Stromal cell of bone marrow (primary cell): ENCODE results near the gene TENM3.

Experiments
- DNase-seq: peaks from one replicate; pipeline ENCODE4 v3.0.0-alpha.2; 2012; ENCODE audit warnings: low read depth

Gene TENM3

DNA sequence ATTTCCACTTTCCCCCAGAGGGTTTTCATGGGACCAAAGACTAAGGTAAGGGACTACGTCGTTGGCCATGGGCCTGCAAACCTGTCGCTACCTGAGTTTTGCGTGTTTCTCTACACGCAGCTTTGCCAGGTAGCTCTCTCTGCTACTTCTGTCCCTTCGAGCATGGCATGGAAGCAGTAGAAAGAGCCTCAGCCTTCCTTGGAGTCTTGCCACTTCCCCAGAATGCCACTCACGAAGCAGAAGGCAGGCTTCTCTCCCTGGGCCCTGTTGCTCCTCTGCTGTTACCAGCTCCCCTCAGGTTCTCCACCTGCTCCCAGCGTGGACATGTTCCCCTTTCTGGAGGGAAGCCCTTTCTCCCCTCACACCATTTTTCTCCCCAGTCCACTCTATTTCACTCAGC lies 381.1 kb downstream of the TENM3 start:
- no peak for DNase-seq

DNA sequence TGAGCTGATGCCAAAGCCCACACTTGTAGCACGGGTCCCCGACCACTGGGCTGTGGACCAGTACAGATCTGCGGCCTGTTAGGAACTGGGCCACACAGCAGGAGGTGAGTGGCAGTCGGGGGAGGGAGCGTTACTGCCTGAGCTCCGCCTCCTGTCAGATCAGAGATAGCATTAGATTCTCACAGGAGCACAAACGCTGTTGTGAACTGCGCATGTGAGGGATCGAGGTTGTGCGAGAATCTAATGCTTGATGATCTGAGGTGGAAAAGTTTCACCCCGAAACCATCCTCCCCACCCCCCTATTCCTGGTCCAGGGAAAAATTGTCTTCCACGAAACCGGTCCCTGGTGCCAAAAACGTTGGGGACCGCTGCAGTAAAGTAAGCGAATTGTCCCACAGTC lies 382.0 kb downstream of the TENM3 start:
- no peak for DNase-seq

DNA sequence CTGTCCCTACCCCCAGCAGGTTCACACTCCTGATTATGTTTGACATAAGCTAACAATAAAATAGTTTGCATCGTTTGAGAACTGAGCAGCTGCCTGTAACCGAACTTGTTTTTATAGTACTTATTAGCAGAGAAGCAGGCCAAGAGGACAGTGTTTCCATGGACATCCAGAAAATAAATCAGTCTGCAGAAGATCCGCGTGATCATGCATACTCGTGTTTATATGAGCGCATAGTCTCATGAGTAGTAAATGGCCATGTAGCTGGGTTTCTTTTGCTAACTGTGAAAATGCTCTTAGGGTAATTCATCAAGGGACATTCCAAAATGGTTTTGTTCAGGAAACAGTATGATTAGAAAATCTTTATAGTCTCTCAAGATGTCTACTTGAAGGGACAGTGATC lies 384.8 kb downstream of the TENM3 start:
- no peak for DNase-seq

DNA sequence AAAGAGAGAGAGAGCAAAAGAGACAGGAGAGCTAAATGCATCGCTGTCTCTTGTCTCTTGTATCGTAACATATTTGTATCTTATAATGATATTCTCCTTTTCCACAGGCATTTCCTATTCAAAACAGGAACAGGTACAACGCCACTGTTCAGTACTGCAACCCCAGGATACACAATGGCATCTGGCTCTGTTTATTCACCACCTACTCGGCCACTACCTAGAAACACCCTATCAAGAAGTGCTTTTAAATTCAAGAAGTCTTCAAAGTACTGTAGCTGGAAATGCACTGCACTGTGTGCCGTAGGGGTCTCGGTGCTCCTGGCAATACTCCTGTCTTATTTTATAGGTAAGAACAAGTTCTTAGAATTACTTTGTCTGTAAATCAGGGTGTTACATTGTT lies 385.3 kb downstream of the TENM3 start:
- no peak for DNase-seq

DNA sequence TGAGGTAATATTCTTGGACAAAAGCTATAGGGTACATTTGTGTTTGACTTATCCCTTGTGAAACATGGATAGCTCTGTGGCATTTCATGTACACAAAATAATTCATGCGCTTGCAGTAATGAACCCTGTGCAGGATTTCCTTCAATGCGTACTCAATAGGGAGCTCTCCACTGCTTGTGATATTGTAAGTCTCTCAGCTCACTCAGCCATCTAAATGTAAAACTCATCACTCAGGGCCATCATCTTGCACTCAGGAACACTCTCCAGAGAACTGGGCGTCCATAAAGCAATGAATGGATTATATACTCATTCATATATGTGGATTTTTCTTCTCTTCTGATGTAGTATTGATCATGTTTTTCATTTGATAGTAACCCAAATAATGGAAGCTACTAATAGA lies 385.9 kb downstream of the TENM3 start:
- no peak for DNase-seq

DNA sequence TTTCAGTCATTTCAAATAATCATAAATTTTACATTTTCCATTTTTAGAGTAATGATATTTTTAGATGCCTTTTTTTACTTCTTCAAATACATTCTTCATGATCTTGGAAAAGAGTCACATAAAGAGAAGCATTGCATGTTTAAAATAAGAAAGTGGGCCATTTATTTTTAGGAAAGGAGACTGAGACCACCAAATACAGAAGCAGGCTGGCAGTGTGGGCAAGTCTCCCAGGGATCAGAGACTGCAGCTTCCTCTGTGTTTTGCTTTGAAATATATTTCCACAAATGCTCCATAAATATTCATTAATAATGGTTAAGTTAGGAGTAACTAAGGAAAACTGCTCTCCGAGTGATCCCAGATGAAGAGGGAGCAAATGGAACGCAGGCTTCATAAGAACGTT lies 397.3 kb downstream of the TENM3 start:
- no peak for DNase-seq

DNA sequence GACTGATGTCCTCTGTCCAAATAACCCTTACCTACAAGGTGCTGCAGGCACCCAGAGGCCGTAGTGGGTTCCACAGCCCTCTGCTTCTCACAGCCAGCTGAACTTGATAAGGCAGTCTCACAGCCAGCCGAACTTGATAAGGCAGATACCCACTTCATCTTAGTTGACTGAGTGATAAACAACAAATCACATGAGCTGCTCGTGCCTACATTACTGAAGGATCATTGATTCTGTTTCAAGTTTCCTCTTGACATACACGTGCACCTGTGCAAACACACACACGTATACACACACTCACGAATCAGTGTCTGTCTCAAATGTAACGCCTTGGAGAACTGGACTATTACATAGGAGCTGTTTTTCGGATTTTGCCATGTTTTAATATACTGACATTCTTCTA lies 397.7 kb downstream of the TENM3 start:
- no peak for DNase-seq

DNA sequence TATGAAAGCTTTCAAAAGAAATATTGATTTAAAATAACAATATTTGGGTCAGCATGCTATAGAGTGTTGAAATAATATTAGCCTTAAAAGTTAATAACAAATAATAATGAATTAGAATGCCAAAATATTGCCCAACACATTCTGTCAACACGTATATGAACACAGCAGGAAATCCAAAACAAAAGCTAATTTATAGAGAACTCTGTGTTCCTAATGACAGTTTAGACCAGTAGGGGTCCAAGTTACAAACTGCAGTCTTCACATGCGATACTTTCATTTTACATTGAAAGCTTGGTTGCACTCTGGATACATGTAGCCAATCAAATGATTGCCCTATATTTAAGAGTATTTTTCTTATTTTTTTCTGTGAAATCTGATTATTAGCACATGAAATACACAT lies 399.6 kb downstream of the TENM3 start:
- no peak for DNase-seq

DNA sequence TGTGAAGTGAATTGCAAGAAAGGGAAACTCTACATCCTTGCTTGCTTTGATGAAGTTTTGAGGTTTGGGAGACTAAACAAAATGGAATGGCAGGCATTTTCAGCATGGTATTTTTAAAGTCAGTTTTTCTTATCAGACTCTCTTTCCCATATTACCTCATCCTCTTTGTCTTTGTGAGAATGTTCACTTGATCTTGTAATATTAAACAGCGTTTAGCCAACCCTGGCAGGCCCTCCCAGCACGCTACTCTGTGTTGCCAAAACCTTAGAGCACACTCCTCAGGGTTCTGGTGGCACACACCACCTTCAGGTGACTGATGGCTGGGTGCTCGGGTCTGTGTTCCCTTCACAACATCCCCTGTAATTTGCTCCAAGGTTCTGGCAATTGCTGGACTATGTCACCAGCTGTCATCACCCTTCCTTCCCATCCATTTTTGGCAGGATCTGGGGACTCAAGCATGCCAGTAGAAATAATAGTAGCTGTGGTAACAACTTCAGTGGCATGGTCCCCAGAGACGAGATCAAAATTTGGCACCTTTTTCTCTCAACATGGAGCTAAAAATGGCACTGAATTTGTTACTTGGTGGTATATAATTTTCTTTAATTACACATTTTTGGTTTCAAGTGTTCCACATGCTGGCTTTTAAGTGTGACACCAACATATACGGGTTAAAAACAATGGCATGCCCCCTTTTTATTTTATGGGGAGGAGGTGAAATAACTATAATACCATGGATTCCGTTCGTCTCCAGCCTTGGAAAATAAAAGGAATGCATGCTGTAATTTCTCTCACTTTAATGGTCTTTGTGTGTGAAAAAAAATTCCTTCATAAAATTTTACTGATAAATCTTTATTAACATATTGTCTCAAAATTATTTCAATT lies 400.8 kb downstream of the TENM3 start:
- peak; percentile 17 for DNase-seq

DNA sequence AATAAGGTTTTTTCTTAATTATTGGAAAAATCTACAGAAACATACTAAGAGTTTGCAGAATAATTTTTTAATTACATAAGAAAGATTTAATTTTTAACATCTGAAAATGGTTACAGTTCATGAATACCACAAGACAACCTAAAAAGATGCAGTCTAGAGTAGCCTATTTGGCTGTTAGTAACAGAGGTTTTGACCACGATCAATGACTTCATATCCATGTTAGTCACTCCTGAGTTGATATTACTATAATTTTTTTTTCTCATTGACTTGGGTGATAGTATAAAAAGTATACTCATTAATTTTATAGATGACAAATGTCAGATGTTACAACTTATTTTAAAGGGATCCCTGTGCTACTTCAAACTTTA lies 401.5 kb downstream of the TENM3 start:
- DNase-seq, result peak; percentile 9

DNA sequence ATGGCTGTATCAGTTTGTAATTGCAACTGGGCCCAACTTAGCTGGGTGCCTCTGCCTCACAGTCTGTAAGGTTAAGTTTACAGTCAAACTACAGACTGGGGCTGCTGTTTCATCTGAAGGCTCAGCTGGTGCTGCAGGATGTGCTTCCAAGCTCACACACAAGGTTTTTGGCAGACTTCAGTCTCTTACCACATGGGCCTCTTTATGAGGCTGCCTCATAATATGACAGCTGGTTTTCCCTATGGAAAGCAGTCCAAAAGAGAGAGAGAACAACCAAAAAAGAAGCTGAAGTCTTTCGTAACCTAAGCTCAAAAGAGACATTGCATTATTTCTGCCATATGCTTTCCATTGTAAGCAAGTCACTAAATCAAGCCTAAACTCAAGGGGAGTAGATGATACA lies 402.3 kb downstream of the TENM3 start:
- DNase-seq, result no peak

DNA sequence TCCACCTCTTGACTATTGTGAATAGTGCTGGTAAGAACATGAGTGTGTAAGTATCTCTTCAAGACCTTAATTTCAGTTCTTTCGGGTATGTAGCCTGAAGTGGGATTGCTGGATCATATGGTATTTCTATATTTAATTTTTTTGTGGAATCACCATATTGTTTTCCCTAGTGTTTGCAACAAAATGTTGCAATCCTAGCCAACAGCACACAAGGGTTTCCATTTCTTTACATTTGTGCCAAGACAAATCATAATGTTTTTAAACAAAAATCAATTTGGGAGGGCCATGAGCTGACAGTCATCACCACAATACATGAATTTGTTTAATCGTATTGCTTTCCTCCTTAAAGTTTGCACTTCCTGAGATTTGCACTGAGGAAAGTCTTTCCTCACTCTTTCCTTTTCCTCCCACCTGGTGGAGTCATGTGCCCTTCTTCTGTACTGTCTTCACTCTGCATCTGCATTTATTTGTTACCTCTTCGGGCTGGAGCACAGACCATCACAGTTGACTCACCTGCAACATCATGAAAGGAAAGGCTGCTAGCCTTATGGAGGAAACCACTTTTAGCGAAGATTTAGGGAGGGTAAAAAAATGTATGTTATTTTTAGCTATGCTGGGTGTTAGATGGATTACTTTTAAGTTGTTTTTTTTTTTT lies 404.6 kb downstream of the TENM3 start:
- DNase-seq, result no peak

DNA sequence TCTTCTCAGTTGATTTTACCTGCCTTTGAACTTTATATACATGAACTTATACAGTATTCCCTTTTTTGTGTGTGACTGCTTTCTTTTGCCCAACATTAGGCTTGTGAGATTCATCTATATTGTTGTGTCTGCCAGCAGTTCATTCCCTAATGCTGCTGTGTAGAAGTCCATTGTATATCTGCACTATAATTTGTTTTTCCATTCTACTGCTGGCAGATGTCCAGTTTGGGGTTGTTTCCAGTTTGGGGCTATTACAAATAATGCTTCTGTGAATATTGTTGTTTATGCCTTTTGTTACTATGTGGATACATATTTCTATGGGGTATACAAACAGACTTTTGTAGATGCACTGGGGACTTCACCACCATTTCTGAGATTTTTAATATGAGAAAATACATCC lies 405.6 kb downstream of the TENM3 start:
- no peak for DNase-seq

DNA sequence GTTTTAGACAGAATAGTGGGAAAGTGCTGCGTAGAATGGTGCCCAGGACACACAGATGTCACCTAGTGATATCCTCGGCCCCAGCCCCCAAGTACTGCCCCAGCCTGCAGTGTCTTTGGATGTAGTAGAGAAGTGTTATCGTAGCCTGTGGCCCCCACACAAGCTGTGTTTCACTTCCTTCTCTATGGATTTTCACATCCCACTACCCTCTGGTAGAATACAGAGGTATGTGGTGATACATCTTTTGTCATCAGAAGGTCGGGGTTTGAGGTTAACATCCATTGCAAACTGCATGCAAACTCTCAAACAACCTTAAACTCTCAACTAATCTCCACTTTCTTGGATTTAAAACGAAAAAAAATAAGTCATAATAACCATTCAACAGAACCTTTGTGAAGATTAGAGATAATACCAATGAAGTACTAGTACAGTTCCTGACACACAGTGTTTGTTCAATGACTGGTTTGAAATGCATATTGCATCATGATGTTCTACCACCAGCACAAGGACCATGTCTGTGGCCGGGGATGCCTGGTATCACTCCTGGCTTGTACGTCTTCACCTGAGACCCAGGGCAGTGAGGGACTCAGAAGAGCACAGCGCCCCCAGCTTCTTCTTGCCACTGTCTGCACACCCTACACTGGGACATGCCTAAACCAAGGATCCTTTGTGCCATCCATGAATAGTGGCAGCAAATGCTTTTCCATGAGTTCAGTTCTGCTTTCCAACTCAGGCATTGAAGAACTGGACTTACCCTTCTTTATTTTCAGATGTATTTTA lies 406.7 kb downstream of the TENM3 start:
- no peak for DNase-seq

DNA sequence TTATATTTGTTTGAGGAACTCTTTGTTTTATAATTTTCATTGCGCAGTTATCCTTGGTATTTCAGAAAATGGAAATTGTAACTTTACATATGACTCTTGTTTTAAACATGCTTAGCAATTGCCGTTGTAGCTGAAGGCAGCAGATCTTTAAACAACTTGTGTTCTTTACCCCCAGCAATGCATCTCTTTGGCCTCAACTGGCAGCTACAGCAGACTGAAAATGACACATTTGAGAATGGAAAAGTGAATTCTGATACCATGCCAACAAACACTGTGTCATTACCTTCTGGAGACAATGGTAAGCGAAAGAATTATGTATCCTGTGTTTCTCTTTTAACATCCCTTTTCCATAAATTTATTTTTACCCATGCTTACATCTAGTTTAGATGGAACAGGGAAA lies 410.4 kb downstream of the TENM3 start:
- DNase-seq, result no peak

DNA sequence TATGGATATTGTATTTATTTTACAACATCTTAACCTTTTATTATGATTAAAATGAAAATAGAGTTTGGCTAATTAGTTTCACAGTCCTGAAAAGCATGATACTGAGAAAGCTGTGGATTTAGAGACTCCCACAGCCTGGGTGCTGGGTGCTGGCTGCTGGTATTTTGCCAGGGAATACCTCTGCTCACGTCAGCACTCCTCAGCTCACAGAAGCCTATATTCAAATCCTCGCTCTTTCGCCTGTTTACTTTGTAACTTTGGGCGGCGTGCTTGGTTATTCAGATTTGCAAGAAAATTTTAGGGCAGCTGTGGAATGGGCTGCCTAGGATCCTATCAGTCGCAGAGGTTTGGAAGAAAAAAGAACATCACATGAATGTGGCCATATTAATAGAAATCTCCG lies 412.1 kb downstream of the TENM3 start:
- no peak for DNase-seq

DNA sequence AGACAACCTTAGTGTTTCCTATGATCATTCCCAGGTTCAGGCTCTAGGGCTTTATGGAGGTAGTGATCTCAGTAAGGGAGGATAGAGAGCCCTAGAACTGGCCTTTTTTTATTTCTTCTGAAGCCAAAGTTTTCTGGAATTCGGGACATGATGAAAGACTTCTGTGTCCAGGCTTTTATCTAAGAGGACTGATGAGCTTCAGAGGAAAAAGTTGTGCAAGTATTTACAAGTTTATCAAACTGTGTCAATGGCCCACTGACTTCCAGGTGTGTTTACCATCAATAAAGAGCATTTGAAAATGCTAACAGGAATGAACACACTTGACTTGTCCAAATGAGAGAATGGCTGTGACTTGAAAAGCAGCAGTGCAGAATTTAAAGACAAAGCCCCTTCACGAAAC lies 419.3 kb downstream of the TENM3 start:
- DNase-seq, result no peak

DNA sequence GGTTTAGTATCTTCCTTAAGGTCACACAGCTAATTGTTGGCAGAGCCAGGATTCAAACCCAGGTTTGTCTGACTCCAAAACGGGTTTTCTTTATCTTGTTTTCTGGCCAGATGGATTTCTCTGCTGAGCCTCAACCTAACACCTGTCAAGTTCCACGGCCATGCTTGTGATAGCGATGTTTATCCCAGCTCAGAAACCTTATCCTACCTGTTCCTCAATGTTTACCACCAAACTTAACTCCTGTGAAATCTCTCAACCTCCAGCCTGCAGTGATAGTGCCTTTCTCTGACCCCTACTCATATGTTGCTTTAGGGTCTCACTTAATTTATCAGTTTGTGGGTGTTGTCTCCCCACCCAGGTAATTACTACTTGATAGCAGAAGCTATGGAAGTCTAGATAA lies 428.0 kb downstream of the TENM3 start:
- no peak for DNase-seq

DNA sequence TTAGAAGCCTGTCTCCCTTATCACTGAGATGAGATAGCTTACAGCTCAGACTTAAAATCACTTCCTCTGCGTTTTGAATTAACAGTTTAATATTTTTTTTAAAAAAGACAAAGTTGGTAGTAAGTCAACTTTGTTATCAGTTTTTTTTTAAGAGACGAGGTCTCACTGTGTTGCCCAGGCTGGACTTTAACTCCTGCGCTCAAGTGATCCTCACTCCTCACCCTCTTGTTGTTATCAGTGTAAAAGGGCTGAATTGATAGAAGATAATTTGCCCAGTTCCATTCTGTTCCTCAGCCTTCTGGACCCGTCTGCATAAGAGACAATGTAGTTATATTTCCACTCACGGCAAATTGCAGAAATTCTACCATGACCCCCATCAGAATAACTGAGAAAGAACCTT lies 428.5 kb downstream of the TENM3 start:
- no peak for DNase-seq

DNA sequence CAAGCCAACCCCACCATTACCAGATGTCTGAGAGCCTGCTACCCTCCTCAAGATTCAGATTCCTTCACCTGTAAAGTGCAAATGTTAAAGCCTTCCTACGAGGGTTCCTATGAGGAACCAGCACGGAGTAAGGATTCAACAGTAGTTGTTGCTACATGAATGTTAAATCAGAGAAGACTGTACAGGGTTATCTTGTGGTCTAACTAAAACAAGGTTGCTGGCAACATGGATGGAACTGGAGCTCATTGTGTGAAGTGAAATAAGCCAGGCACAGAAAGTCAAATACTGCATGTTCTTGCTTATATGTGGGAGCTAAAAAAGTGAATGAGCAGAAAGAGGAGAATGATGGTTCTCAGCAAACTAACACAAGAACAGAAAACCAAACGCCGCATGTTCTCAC lies 435.4 kb downstream of the TENM3 start:
- no peak for DNase-seq

DNA sequence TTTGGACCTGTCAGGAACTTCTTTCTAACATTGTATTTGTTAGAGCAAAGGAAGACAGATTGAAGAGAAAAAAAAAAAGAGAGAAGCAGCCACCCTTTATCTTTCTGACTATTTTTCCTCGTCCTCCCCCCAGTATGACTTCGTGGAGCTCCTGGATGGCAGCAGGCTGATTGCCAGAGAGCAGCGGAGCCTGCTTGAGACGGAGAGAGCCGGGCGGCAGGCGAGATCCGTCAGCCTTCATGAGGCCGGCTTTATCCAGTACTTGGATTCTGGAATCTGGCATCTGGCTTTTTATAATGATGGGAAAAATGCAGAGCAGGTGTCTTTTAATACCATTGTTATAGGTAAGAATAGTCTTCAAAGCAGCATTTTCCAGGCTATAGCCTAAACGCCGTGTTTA lies 436.3 kb downstream of the TENM3 start:
- DNase-seq, result no peak

DNA sequence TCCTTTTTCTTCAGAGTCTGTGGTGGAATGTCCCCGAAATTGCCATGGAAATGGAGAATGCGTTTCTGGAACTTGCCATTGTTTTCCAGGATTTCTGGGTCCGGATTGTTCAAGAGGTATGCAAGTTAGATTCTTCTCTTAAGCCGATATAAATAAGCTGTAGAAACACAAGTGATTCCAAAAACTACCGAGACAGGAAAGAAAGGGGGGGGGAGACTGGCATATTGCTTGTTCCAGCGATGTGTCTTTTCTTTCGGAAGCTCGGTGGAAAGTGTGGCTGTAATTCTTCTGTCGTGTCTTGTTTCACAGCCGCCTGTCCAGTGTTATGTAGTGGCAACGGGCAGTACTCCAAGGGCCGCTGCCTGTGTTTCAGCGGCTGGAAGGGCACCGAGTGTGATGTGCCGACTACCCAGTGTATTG lies 437.0 kb downstream of the TENM3 start:
- DNase-seq, result no peak

DNA sequence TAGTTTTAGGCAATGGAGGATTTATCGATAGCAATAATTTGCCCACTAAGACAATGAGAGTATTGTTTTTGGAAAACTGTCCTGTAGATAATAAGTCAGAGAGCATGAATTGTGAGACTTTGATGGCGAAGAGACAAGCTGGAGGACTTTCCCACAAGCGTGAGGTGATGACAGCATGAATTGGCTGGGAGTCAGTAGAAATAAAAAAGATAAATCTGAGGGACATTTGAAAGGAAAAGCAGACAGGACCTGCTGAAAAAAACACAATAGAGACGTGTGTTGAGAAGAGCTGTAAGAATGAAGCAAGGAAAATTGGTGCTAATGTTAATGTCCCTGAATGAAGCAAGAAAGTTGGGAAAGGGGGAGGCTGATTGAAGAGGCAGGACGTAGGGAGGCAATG lies 440.5 kb downstream of the TENM3 start:
- DNase-seq, result no peak
